ES-I3 (cell line): ENCODE results near the gene TBC1D5.

Experiments used
- H3K36me3 ChIP-seq: 2 replicates; pipeline ENCODE4 v1.6.1; 2013; ENCODE audit warnings: mild to moderate bottlenecking, low read length, control low read depth, moderate library complexity; ENCODE audit not compliant: insufficient read depth
- H3K4me1 ChIP-seq: 2 replicates; pipeline ENCODE4 v1.6.1; 2013; ENCODE audit warnings: mild to moderate bottlenecking, control low read depth, low read length; ENCODE audit not compliant: insufficient read depth
- H3K9ac ChIP-seq: 2 replicates; pipeline ENCODE4 v1.6.1; 2013; ENCODE audit warnings: low read depth, mild to moderate bottlenecking, low read length, moderate library complexity
- H3K9me3 ChIP-seq: 2 replicates; pipeline ENCODE4 v1.6.1; 2013; ENCODE audit warnings: mild to moderate bottlenecking, low read length, moderate library complexity; ENCODE audit not compliant: control insufficient read depth, insufficient read depth

The TBC1D5 gene

DNA sequence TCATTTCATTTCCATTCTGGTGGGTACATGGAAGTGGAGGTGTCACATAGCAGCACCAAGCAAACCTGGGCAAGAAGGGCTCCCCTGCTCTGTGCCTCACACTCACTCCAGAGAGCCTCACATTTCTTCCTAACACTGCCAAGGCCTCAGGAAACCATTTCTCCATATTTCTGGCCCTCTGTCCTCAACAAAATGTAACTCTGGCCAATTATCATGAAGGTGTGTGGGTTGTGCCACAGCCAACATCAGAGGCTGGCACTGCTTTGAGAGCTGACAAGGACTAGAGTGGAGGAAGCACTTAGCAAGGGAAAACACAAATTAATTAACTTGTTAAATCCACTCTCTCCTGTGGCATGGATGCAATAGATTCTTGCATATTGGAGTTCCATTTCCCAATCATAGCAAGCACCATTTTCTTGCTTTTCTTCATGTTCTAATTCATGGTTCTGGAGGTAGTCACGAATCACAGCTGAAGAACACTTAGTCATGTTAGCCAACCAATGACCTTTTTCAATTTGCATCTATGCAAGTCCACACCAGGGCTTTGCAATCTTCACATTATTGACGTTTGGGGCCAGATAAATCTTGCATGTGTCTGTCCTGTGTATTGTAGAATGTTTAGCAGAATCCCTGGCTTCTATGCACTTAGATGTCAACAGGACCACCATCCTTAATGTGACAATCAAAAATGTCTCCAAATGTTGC lies 616.5 kb downstream of the TBC1D5 start:
- H3K9ac ChIP-seq: no peak overlapping the region

DNA sequence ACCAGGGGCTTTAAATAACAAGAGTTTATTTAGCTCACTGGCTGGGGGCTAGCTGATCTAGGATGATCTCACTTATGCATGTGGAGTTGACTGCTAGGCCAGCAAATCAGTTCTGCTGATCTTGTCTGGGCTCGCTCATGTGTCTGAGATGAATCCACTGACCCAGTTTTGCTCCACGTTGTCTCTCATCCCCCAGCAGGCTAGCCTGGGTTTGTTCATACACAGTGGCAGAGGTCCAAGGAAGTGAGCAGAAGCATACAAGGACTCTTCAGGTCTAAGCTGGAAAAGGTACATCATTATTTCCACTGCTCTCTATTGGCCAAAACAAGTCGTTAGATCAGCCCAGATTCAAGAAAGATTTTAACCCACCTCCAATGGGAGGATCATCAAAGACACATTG lies 619.7 kb downstream of the TBC1D5 start:
- Histone ChIP-seq H3K9ac (no peak overlapping the region), H3K9me3 (0 out of 2 replicates have a peak, but pooled peaks cover 4% of the 10 kb centered on the region), H3K36me3 (no peaks in the 10 kb centered on the region; the same call in 1 of the 2 replicates), H3K4me1 (no peaks in the 10 kb centered on the region)

More for the DNA sequence above, 616.5 kb downstream of the TBC1D5 start:
- Histone ChIP-seq H3K36me3 (no peaks in the 10 kb centered on the region; the same call in 1 of the 2 replicates), H3K4me1 (no peaks in the 10 kb centered on the region), H3K9me3 (0 out of 2 replicates have a peak, but pooled peaks cover 4% of the 10 kb centered on the region)

DNA sequence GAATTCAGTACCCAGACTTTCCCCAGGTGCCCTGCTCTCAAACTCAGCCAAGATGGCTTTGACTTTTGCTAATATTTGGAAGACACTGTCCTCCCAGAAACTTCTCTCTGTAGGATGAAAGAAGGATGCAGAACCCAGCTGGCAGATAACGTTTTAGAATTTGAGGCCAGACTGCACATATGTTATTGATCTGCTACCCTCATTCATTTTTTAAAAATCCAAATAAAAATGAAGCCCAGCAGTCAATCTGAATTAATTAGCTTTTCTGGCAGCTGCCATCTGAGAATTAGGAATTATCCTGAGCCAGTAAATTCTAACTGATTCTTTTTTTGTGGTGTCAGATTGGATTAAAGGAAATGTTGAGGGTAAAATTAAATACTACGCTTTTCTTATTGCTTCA lies 621.1 kb downstream of the TBC1D5 start:
- H3K9ac ChIP-seq: no peak overlapping the region
- H3K9me3 ChIP-seq: 0 out of 2 replicates have a peak, but pooled peaks cover 4% of the 10 kb centered on the region
- no peaks in the 10 kb centered on the region for H3K4me1 ChIP-seq
- no peaks in the 10 kb centered on the region; the same call in 1 of the 2 replicates for H3K36me3 ChIP-seq

DNA sequence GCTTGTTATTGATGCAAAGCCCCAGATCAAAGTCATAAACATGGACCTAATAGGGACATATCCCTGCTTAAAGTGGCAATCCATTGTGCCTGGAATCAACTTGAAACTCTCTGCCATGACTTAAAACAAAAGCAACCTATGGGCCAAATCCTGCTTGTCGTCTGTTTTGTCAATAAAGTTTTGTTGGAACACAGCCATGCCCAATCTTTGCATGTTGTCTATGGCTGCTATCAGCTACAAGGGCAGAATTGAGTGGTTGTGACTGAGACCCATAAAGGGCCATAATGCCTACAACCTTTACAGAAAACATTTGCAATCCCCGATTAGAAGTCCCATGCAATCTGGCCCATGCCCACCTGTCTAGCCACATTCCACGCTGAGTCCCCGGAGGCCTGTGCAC lies 622.3 kb downstream of the TBC1D5 start:
- no peak overlapping the region for H3K9ac ChIP-seq
- 0 out of 2 replicates have a peak, but pooled peaks cover 4% of the 10 kb centered on the region for H3K9me3 ChIP-seq
- no peaks in the 10 kb centered on the region; the same call in 1 of the 2 replicates for H3K36me3 ChIP-seq
- no peaks in the 10 kb centered on the region for H3K4me1 ChIP-seq

DNA sequence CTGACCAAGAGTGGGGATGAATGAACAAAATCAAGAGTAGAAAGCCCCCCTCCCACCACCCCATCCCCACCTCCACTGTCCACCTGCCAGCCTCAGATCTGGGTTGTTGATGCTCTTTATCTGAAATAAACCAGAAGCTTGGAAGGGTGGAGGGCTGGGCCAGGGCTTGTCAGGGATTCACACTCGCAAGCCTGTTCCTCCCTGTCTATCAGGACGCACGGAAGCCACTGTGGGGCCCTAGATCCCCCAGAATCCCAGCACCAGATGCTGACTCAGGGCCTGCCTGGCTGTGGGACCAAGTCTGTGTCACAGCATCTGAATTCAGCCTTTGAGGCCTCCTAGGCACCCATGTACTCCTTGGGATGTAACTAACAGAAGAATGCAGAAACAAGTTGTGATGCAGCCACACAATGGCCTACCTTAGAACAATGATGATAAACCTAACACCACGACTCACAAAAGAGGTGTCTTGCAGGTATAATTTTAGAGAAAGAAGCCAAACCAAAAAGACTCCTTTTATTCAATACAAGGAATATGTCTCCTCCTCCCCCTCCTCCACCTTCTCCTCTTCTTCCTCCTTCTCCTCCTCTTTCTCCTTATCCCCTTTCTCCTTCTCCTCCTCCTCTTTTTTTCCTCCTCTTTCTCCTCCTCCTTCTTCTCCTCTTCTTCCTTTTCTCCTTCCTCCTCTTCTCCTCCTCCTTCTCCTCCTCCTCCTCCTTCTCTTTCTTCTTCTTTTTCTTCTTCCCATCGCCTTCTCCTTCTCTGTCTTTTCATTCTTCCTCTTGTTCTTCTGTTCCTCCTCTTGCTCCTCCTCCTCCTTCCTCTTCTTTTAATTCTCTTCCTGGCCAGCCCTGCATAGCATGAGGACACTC lies 623.0 kb downstream of the TBC1D5 start:
- Histone ChIP-seq H3K9me3 (0 out of 2 replicates have a peak, but pooled peaks cover 4% of the 10 kb centered on the region), H3K36me3 (no peaks in the 10 kb centered on the region; the same call in 1 of the 2 replicates), H3K4me1 (no peaks in the 10 kb centered on the region), H3K9ac (no peak overlapping the region)

DNA sequence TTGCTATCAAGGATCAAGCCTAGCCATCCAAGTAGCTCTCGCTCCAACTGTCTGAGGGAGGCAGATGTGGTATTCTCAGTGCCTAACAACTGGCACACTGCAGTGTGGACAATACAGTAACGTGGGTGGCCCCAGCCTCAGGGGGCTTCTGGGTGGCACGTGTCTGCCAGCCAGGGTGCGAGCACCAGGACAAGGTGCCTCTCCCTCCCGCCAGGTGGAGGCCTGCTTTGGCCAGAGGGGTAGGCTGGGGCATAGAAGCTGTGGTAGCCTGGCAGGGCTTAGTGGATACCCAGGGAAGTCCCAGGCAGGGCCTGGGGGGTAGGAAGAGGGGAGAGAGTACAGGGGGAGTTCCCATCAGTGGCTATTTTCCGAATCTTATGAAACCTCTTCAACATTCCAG lies 623.7 kb downstream of the TBC1D5 start:
- Histone ChIP-seq H3K9me3 (0 out of 2 replicates have a peak, but pooled peaks cover 4% of the 10 kb centered on the region), H3K4me1 (no peaks in the 10 kb centered on the region), H3K9ac (no peak overlapping the region), H3K36me3 (no peaks in the 10 kb centered on the region; the same call in 1 of the 2 replicates)

DNA sequence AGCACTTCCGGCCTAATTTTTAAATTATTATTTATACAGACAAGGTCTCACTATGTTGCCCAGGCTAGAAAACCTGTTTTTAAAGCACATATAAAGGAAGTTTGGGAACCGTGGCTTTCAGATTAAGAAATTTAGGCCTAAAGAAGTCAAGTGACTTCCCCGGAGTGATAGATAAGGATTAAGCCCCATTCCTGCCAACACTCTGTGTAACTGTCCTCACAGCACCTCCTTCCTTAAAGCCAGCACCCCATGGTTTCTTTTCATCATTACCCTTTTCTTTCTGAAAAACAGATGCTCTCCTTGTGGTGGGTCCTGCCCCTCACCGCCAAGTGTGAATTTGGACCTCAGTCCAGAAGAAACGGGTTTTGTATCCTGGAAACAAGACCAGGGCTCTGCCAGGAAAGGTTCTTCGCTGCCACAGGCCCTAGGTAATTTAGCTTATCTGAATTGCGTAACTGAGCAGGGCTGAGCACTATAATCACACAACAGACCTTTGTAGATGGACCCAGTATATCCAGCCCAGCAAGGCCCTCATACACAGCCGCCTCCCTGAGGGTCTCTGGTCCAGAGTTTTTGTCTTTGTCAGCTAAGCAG lies 626.3 kb downstream of the TBC1D5 start:
- Histone ChIP-seq H3K36me3 (no peaks in the 10 kb centered on the region), H3K4me1 (no peaks in the 10 kb centered on the region), H3K9me3 (no peaks in the 10 kb centered on the region)

DNA sequence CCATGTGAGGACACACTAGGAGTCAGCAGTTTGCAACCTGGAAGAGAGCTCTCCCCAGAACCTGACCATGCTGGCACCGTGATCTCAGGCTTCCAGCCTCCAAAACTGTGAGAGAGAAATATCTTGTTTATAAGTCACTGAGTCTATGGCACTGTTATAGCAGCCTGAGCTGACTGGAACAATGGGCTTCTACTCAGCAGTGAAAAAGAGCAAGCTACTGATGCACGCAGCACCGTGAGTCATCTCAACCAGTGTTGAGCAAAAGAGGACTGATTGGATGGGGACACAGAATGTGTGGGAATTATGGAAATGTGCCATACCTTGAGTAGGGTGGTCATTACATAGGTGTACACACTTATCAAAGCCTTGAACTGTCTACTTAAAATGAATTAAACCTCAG lies 627.2 kb downstream of the TBC1D5 start:
- no peak overlapping the region for H3K9ac ChIP-seq
- H3K4me1 ChIP-seq: no peaks in the 10 kb centered on the region
- H3K36me3 ChIP-seq: no peaks in the 10 kb centered on the region
- no peaks in the 10 kb centered on the region for H3K9me3 ChIP-seq

More for the DNA sequence above, 626.3 kb downstream of the TBC1D5 start:
- H3K9ac ChIP-seq: no peak overlapping the region

DNA sequence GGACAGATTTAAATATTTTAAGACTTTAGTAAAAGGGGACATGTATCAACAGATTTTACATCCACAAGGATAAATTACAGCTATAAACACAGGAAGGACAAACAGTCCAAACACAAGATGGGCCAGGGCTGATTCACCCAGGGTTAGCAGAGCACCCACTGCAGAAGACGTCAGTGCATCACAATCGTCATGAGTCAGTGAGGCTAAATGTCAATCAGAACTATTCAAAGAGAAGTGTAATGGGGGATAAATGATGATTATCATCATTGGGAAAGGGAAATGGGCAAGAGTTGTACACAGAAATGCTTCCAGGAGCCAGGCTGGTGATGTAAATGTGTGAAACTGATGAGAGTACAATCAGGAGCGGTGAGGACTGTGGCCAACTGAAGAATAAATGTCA lies 630.8 kb downstream of the TBC1D5 start:
- Histone ChIP-seq H3K9ac (no peak overlapping the region), H3K36me3 (no peaks in the 10 kb centered on the region), H3K9me3 (no peaks in the 10 kb centered on the region), H3K4me1 (no peaks in the 10 kb centered on the region)

DNA sequence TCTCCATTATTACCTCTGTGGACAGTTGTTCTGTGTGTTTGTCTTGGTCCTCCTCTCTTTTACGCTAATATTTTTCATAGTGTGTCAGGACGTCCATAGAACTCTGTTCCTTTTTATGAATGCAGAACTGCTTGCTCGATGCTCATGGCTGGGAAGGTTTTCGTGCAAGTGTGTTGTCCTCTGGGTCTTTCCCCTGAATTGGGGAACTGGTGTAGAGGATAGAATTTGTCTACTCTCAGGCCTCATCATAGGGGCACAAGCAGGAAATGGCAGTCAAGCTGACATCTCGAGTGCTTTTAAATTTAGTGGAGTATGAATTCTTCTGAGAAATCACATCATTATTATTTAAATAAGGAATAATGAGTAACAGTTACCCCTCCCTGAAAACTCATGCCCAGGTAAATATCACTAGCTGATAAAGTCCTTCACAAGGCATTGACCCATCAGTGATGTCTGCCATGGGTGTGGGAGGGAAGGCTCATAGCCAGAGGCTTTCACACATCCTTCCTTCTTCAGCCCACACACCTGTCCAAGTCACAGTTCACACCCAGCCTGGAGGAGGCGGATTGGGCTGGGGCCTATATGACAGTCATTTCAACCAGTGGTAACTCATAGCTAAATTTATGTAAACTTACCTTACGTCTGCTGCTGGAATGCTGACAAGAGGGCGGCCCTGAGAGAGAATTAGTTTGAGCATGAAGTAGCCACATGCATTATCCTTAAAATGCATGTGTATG lies 631.6 kb downstream of the TBC1D5 start:
- no peaks in the 10 kb centered on the region for H3K4me1 ChIP-seq
- H3K36me3 ChIP-seq: no peaks in the 10 kb centered on the region
- H3K9me3 ChIP-seq: no peaks in the 10 kb centered on the region
- no peak overlapping the region for H3K9ac ChIP-seq
